Measurements from ENCODE around the gene FBXO46.

DNA sequence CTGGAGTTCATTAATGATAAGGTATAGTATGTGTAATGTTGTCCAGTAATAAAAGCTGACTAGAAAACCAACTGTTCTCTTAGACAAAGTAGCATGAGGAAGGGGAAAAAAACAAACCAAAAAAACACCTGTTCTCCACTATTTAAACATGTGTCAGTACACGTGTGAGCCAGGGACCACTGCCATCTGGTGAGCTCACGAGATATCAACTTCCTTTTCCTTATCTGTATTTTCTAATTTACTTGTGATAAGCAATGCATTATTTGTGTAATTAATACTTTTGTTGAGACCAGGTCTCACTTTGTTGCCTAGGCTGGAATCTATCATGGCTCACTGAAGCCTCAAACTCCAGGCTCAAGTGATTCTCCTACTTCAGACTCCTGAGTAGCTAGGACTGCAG is 42.7 kb upstream of the FBXO46 start:
- TF ChIP-seq YY1 (IDR thresholded peaks at IDR 0.05; ENCODE audit: low read depth, low read length) (no peak), HDAC6 (IDR thresholded peaks at IDR 0.05; ENCODE audit: unreplicated experiment) (no peak), TAF1 (IDR thresholded peaks at IDR 0.05; ENCODE audit: borderline replicate concordance, low read depth, low read length) (no peak), POLR2AphosphoS5 (IDR thresholded peaks at IDR 0.05; ENCODE audit: low read length) (no peak), CEBPB (IDR thresholded peaks at IDR 0.05; ENCODE audit: borderline replicate concordance in 1 of 2, low read depth in 2 of 2, low read length in 2 of 2) (no peak), SMARCA5 (IDR thresholded peaks at IDR 0.05) (no peak), NBN (IDR thresholded peaks at IDR 0.05) (no peak), ZSCAN29 (IDR thresholded peaks at IDR 0.05) (no peak)
- TF ChIP-seq, protein P1, sequence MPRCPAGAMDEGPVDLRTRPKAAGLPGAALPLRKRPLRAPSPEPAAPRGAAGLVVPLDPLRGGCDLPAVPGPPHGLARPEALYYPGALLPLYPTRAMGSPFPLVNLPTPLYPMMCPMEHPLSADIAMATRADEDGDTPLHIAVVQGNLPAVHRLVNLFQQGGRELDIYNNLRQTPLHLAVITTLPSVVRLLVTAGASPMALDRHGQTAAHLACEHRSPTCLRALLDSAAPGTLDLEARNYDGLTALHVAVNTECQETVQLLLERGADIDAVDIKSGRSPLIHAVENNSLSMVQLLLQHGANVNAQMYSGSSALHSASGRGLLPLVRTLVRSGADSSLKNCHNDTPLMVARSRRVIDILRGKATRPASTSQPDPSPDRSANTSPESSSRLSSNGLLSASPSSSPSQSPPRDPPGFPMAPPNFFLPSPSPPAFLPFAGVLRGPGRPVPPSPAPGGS (IDR thresholded peaks at IDR 0.05; ENCODE audit: borderline replicate concordance, insufficient read depth, low read depth, low read length, poor library complexity, severe bottlenecking): no peak
- TF ChIP-seq, protein P2, sequence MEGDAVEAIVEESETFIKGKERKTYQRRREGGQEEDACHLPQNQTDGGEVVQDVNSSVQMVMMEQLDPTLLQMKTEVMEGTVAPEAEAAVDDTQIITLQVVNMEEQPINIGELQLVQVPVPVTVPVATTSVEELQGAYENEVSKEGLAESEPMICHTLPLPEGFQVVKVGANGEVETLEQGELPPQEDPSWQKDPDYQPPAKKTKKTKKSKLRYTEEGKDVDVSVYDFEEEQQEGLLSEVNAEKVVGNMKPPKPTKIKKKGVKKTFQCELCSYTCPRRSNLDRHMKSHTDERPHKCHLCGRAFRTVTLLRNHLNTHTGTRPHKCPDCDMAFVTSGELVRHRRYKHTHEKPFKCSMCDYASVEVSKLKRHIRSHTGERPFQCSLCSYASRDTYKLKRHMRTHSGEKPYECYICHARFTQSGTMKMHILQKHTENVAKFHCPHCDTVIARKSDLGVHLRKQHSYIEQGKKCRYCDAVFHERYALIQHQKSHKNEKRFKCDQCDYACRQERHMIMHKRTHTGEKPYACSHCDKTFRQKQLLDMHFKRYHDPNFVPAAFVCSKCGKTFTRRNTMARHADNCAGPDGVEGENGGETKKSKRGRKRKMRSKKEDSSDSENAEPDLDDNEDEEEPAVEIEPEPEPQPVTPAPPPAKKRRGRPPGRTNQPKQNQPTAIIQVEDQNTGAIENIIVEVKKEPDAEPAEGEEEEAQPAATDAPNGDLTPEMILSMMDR (IDR thresholded peaks at IDR 0.05 in 2 of 3, conservative IDR thresholded peaks at IDR 0.05 in 1 of 3; ENCODE audit: control insufficient read depth in 2 of 3, extremely low read depth in 1 of 3, insufficient read depth in 1 of 3, low read depth in 3 of 3, low read length in 3 of 3): no peak
- TF ChIP-seq, protein P3, sequence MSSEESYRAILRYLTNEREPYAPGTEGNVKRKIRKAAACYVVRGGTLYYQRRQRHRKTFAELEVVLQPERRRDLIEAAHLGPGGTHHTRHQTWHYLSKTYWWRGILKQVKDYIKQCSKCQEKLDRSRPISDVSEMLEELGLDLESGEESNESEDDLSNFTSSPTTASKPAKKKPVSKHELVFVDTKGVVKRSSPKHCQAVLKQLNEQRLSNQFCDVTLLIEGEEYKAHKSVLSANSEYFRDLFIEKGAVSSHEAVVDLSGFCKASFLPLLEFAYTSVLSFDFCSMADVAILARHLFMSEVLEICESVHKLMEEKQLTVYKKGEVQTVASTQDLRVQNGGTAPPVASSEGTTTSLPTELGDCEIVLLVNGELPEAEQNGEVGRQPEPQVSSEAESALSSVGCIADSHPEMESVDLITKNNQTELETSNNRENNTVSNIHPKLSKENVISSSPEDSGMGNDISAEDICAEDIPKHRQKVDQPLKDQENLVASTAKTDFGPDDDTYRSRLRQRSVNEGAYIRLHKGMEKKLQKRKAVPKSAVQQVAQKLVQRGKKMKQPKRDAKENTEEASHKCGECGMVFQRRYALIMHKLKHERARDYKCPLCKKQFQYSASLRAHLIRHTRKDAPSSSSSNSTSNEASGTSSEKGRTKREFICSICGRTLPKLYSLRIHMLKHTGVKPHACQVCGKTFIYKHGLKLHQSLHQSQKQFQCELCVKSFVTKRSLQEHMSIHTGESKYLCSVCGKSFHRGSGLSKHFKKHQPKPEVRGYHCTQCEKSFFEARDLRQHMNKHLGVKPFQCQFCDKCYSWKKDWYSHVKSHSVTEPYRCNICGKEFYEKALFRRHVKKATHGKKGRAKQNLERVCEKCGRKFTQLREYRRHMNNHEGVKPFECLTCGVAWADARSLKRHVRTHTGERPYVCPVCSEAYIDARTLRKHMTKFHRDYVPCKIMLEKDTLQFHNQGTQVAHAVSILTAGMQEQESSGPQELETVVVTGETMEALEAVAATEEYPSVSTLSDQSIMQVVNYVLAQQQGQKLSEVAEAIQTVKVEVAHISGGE (CRISPR knock-in tag; IDR thresholded peaks at IDR 0.05): no peak
- TF ChIP-seq, protein P4, sequence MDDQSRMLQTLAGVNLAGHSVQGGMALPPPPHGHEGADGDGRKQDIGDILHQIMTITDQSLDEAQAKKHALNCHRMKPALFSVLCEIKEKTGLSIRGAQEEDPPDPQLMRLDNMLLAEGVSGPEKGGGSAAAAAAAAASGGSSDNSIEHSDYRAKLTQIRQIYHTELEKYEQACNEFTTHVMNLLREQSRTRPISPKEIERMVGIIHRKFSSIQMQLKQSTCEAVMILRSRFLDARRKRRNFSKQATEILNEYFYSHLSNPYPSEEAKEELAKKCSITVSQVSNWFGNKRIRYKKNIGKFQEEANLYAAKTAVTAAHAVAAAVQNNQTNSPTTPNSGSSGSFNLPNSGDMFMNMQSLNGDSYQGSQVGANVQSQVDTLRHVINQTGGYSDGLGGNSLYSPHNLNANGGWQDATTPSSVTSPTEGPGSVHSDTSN (IDR thresholded peaks at IDR 0.05; ENCODE audit: insufficient replicate concordance, low read depth, low read length): no peak
